Measurements from ENCODE around the gene SYNM.

Gene SYNM

GRCh38 chr15:99172171-99172570, 67.3 kb downstream of the SYNM start:
- DNase-seq: no peak

- no peak for DNase-seq
Observed at GRCh38 chr15:99172989-99173388, 68.1 kb downstream of the SYNM start.

GRCh38 chr15:99174567-99175395, 69.9 kb downstream of the SYNM start:
- DNase-seq: no peak

- no peak for DNase-seq
Observed at GRCh38 chr15:99176757-99177156, 71.9 kb downstream of the SYNM start.

- no peak for DNase-seq
Observed at GRCh38 chr15:99177679-99178078, 72.8 kb downstream of the SYNM start.

- DNase-seq: no peak
Observed at GRCh38 chr15:99180086-99180963, 75.4 kb downstream of the SYNM start.

GRCh38 chr15:99180964-99181306, 76.1 kb downstream of the SYNM start:
- no peak for DNase-seq

GRCh38 chr15:99181545-99181971, 76.7 kb downstream of the SYNM start:
- no peak for DNase-seq

GRCh38 chr15:99182791-99183190, 77.9 kb downstream of the SYNM start:
- no peak for DNase-seq
